HG02885 (cell line): ENCODE results near the gene ITGAX.
"Not testable (repeated sequence)": the region's sequence is repeated elsewhere in the genome, so short reads cannot be mapped to it uniquely, and the experiment has no call there.

ENCODE experiments used
- ATAC-seq: cut with Tn5 transposase; IDR thresholded peaks from one replicate; pipeline ENCODE4 v1.9.1; 2021; ENCODE audit warnings: mild to moderate bottlenecking; ENCODE audit not compliant: unreplicated experiment, poor library complexity

Gene ITGAX

GRCh38 chr16:31404353-31405064 is 49.5 kb downstream of the ITGAX start:
- ATAC-seq, result no peak

- no peak for ATAC-seq
These were observed 52.4 kb downstream of the ITGAX start for GRCh38 chr16:31407406-31407805.

- no peak for ATAC-seq
These were observed 54.5 kb downstream of the ITGAX start for GRCh38 chr16:31409433-31409832.

GRCh38 chr16:31410082-31410481 is 55.1 kb downstream of the ITGAX start:
- ATAC-seq, result no peak

GRCh38 chr16:31411024-31411844 is 56.3 kb downstream of the ITGAX start:
- ATAC-seq, result no peak

GRCh38 chr16:31412750-31413149 is 57.8 kb downstream of the ITGAX start:
- no peak for ATAC-seq

- ATAC-seq, result no peak
These were observed 58.4 kb downstream of the ITGAX start for GRCh38 chr16:31413381-31413780.

GRCh38 chr16:31413943-31414342 is 59.0 kb downstream of the ITGAX start:
- no peak for ATAC-seq

GRCh38 chr16:31414706-31415105 is 59.7 kb downstream of the ITGAX start:
- no peak for ATAC-seq

- ATAC-seq, result no peak
These were observed 61.4 kb downstream of the ITGAX start for GRCh38 chr16:31416371-31416770.

- ATAC-seq, result not testable (repeated sequence)
These were observed 62.1 kb downstream of the ITGAX start for GRCh38 chr16:31417036-31417435.

- ATAC-seq, result no peak
These were observed 62.9 kb downstream of the ITGAX start for GRCh38 chr16:31417916-31418315.

- no peak for ATAC-seq
These were observed 65.1 kb downstream of the ITGAX start for GRCh38 chr16:31420037-31420436.

GRCh38 chr16:31421587-31421986 is 66.6 kb downstream of the ITGAX start:
- ATAC-seq, result peak; percentile 47

GRCh38 chr16:31423241-31423640 is 68.3 kb downstream of the ITGAX start:
- no peak for ATAC-seq

GRCh38 chr16:31423801-31424200 is 68.8 kb downstream of the ITGAX start:
- no peak for ATAC-seq

- no peak for ATAC-seq
These were observed 72.7 kb downstream of the ITGAX start for GRCh38 chr16:31427441-31428278.

- no peak for ATAC-seq
These were observed 73.3 kb downstream of the ITGAX start, which contains the start of gene COX6A2 for GRCh38 chr16:31428279-31428597. TSS of gene COX6A2 (minus strand) at chr16:31428360. CDS start at chr16:31428325, 35 bp downstream.

GRCh38 chr16:31428638-31429247 is 73.8 kb downstream of the ITGAX start:
- ATAC-seq, result no peak

GRCh38 chr16:31429314-31429713 is 74.3 kb downstream of the ITGAX start:
- no peak for ATAC-seq
